ENCODE data around the gene RNASE8. TPM values are rescaled to one million over a fixed set of nuclear protein-coding genes. Genes with fewer than 3 reads are reported as not detected.

The RNASE8 gene
- polyA plus RNA-seq, 1 donor from 2014 or later, result not detected

- TF ChIP-seq MXI1 (conservative IDR thresholded peaks at IDR 0.05; ENCODE audit: poor library complexity, severe bottlenecking) (no peak), TAF1 (IDR thresholded peaks at IDR 0.05; ENCODE audit: low read depth) (no peak), SMC3 (conservative IDR thresholded peaks at IDR 0.05; ENCODE audit: poor library complexity) (no peak), RAD21 (conservative IDR thresholded peaks at IDR 0.05) (no peak), POLR2AphosphoS5 (IDR thresholded peaks at IDR 0.05) (no peak), REST (IDR thresholded peaks at IDR 0.05; ENCODE audit: borderline replicate concordance) (no peak), EP300 (conservative IDR thresholded peaks at IDR 0.05; ENCODE audit: poor library complexity, severe bottlenecking) (no peak), CTCF (IDR thresholded peaks at IDR 0.05; ENCODE audit: poor library complexity, severe bottlenecking) (no peak), EZH2 (IDR thresholded peaks at IDR 0.05; ENCODE audit: borderline replicate concordance, insufficient read depth, low read length, poor library complexity, severe bottlenecking) (no peak)
- Histone ChIP-seq H3K9me2 (ENCODE audit: insufficient read depth, low read length) (no peaks in the 10 kb centered on the region), H3K4me3 (ENCODE audit: low read length) (no peak overlapping the region), H3K27me3 (ENCODE audit: insufficient read depth, low read depth, low read length) (peaks cover 19% of the 10 kb centered on the region), H3F3A (ENCODE audit: insufficient read depth, low read length, poor library complexity, severe bottlenecking) (no peaks in the 10 kb centered on the region), H4K20me1 (ENCODE audit: insufficient read depth) (no peaks in the 10 kb centered on the region), H2AFZ (ENCODE audit: low read depth, low read length) (no peak overlapping the region), H3K4me2 (ENCODE audit: low read length) (no peak overlapping the region), H3K27ac (ENCODE audit: low read length) (no peak overlapping the region), H3K36me3 (ENCODE audit: insufficient read depth, low read length) (no peaks in the 10 kb centered on the region), H3K79me2 (replicated peaks; ENCODE audit: insufficient read depth, low read length) (no peaks in the 10 kb centered on the region), H3K9me3 (ENCODE audit: low read length) (no peaks in the 10 kb centered on the region), H3K9ac (ENCODE audit: low read length) (no peak overlapping the region)
These were observed 34.4 kb upstream of the RNASE8 start for GRCh38 chr14:21023174-21023573.

GRCh38 chr14:21023817-21024584 lies 33.6 kb upstream of the RNASE8 start:
- Histone ChIP-seq H3K9me3 (ENCODE audit: low read length) (no peaks in the 10 kb centered on the region), H2AFZ (ENCODE audit: low read depth, low read length) (peak overlapping the region; percentile 45), H3K9ac (ENCODE audit: low read length) (peak overlapping the region; percentile 69), H3K27me3 (ENCODE audit: insufficient read depth, low read depth, low read length) (peaks cover 19% of the 10 kb centered on the region), H3K27ac (ENCODE audit: low read length) (no peak overlapping the region), H3K4me2 (ENCODE audit: low read length) (no peak overlapping the region), H4K20me1 (ENCODE audit: insufficient read depth) (no peaks in the 10 kb centered on the region), H3F3A (ENCODE audit: insufficient read depth, low read length, poor library complexity, severe bottlenecking) (no peaks in the 10 kb centered on the region), H3K36me3 (ENCODE audit: insufficient read depth, low read length) (no peaks in the 10 kb centered on the region), H3K9me2 (ENCODE audit: insufficient read depth, low read length) (no peaks in the 10 kb centered on the region), H3K79me2 (replicated peaks; ENCODE audit: insufficient read depth, low read length) (no peaks in the 10 kb centered on the region), H3K4me3 (ENCODE audit: low read length) (peak overlapping the region; percentile 77)
- TF ChIP-seq EZH2 (IDR thresholded peaks at IDR 0.05; ENCODE audit: borderline replicate concordance, insufficient read depth, low read length, poor library complexity, severe bottlenecking) (no peak), MXI1 (conservative IDR thresholded peaks at IDR 0.05; ENCODE audit: poor library complexity, severe bottlenecking) (peak; percentile 4), REST (IDR thresholded peaks at IDR 0.05; ENCODE audit: borderline replicate concordance) (no peak), RAD21 (conservative IDR thresholded peaks at IDR 0.05) (no peak)
